Stimulated activated naive CD8-positive, alpha-beta T cell treated with anti-CD3 and anti-CD28 coated beads, Interleukin-15, Interleukin-2, amounts not matched to agents 100 ng/mL and 50 ng/mL, for 24 hours (primary cell): ENCODE measurements around the gene UGGT2.
"Not testable (repeated sequence)": the region's sequence is repeated elsewhere in the genome, so short reads cannot be mapped to it uniquely, and the experiment has no call there.

Experiments
- H3K27ac Mint-ChIP-seq: one replicate; pipeline ENCODE4 v1.8.0; 2021; ENCODE audit warnings: mild to moderate bottlenecking, mixed read lengths
- H3K27me3 Mint-ChIP-seq: one replicate; pipeline ENCODE4 v1.8.0; 2021; ENCODE audit warnings: mixed read lengths
- H3K36me3 Mint-ChIP-seq: one replicate; pipeline ENCODE4 v1.8.0; 2021; ENCODE audit warnings: low read depth, mixed read lengths
- H3K4me1 Mint-ChIP-seq: one replicate; pipeline ENCODE4 v1.8.0; 2021; ENCODE audit warnings: low read depth, mixed read lengths
- H3K4me3 Mint-ChIP-seq: one replicate; pipeline ENCODE4 v1.8.0; 2021; ENCODE audit warnings: mild to moderate bottlenecking, mixed read lengths
- H3K9me3 Mint-ChIP-seq: one replicate; pipeline ENCODE4 v1.8.0; 2021; ENCODE audit warnings: mixed read lengths

Gene UGGT2

GRCh38 chr13:95956589-95957148 lies 96.5 kb downstream of the UGGT2 start:
- H3K36me3 Mint-ChIP-seq: no peaks in the 10 kb centered on the region
- no peaks in the 10 kb centered on the region for H3K4me1 Mint-ChIP-seq
- H3K27me3 Mint-ChIP-seq: no peaks in the 10 kb centered on the region
- no peak overlapping the region for H3K4me3 Mint-ChIP-seq
- H3K9me3 Mint-ChIP-seq: peaks cover 26% of the 10 kb centered on the region
- H3K27ac Mint-ChIP-seq: no peak overlapping the region

- no peaks in the 10 kb centered on the region for H3K4me1 Mint-ChIP-seq
- H3K36me3 Mint-ChIP-seq: no peaks in the 10 kb centered on the region
- H3K27me3 Mint-ChIP-seq: no peaks in the 10 kb centered on the region
- peaks cover 30% of the 10 kb centered on the region for H3K9me3 Mint-ChIP-seq
- no peak overlapping the region for H3K27ac Mint-ChIP-seq
- H3K4me3 Mint-ChIP-seq: no peak overlapping the region
These were observed 97.5 kb downstream of the UGGT2 start for GRCh38 chr13:95955719-95956118.

- Mint-ChIP-seq H3K36me3 (no peaks in the 10 kb centered on the region), H3K27ac (no peak overlapping the region), H3K27me3 (no peaks in the 10 kb centered on the region), H3K4me3 (no peak overlapping the region), H3K4me1 (no peaks in the 10 kb centered on the region), H3K9me3 (peaks cover 28% of the 10 kb centered on the region)
These were observed 97.9 kb downstream of the UGGT2 start for GRCh38 chr13:95955255-95955654.

GRCh38 chr13:95954266-95954665 lies 98.9 kb downstream of the UGGT2 start:
- H3K4me3 Mint-ChIP-seq: no peak overlapping the region

GRCh38 chr13:95950103-95950502 lies 103.1 kb downstream of the UGGT2 start:
- Mint-ChIP-seq H3K4me3 (no peak overlapping the region), H3K27ac (no peak overlapping the region), H3K36me3 (no peaks in the 10 kb centered on the region), H3K9me3 (peaks cover 6% of the 10 kb centered on the region), H3K4me1 (no peaks in the 10 kb centered on the region), H3K27me3 (no peaks in the 10 kb centered on the region)

More at GRCh38 chr13:95954266-95954665, 98.9 kb downstream of the UGGT2 start:
- Mint-ChIP-seq H3K27ac (no peak overlapping the region), H3K27me3 (no peaks in the 10 kb centered on the region), H3K9me3 (peaks cover 18% of the 10 kb centered on the region), H3K4me1 (no peaks in the 10 kb centered on the region), H3K36me3 (no peaks in the 10 kb centered on the region)

- H3K27me3 Mint-ChIP-seq: no peaks in the 10 kb centered on the region
These were observed 104.5 kb downstream of the UGGT2 start for GRCh38 chr13:95948656-95949055.

GRCh38 chr13:95937714-95938320 lies 115.4 kb downstream of the UGGT2 start:
- H3K4me1 Mint-ChIP-seq: no peaks in the 10 kb centered on the region
- no peaks in the 10 kb centered on the region for H3K27me3 Mint-ChIP-seq
- H3K9me3 Mint-ChIP-seq: peaks cover 17% of the 10 kb centered on the region
- no peak overlapping the region for H3K27ac Mint-ChIP-seq
- no peaks in the 10 kb centered on the region for H3K36me3 Mint-ChIP-seq
- no peak overlapping the region for H3K4me3 Mint-ChIP-seq

More at GRCh38 chr13:95948656-95949055, 104.5 kb downstream of the UGGT2 start:
- H3K36me3 Mint-ChIP-seq: no peaks in the 10 kb centered on the region
- no peaks in the 10 kb centered on the region for H3K4me1 Mint-ChIP-seq
- H3K4me3 Mint-ChIP-seq: no peak overlapping the region
- H3K9me3 Mint-ChIP-seq: peaks cover 6% of the 10 kb centered on the region
- no peak overlapping the region for H3K27ac Mint-ChIP-seq

- Mint-ChIP-seq H3K4me1 (no peaks in the 10 kb centered on the region), H3K4me3 (no peak overlapping the region), H3K9me3 (peaks cover 35% of the 10 kb centered on the region)
These were observed 121.7 kb downstream of the UGGT2 start for GRCh38 chr13:95931300-95932025.

GRCh38 chr13:95929430-95929829 lies 123.8 kb downstream of the UGGT2 start:
- Mint-ChIP-seq H3K4me1 (no peaks in the 10 kb centered on the region), H3K9me3 (peaks cover 25% of the 10 kb centered on the region), H3K4me3 (no peak overlapping the region), H3K27ac (no peak overlapping the region), H3K27me3 (no peaks in the 10 kb centered on the region), H3K36me3 (peaks cover 5% of the 10 kb centered on the region)

More at GRCh38 chr13:95931300-95932025, 121.7 kb downstream of the UGGT2 start:
- Mint-ChIP-seq H3K36me3 (peaks cover 5% of the 10 kb centered on the region), H3K27ac (no peak overlapping the region), H3K27me3 (no peaks in the 10 kb centered on the region)

GRCh38 chr13:95928367-95928906 lies 124.8 kb downstream of the UGGT2 start:
- not testable (repeated sequence) for H3K27me3 Mint-ChIP-seq, H3K36me3 Mint-ChIP-seq, H3K27ac Mint-ChIP-seq, H3K4me3 Mint-ChIP-seq, H3K4me1 Mint-ChIP-seq
- H3K9me3 Mint-ChIP-seq: peaks cover 21% of the 10 kb centered on the region

- Mint-ChIP-seq H3K9me3 (peaks cover 14% of the 10 kb centered on the region), H3K4me3 (no peak overlapping the region), H3K27me3 (no peaks in the 10 kb centered on the region), H3K4me1 (no peaks in the 10 kb centered on the region), H3K36me3 (peaks cover 5% of the 10 kb centered on the region), H3K27ac (no peak overlapping the region)
These were observed 127.0 kb downstream of the UGGT2 start for GRCh38 chr13:95926231-95926630.

- Mint-ChIP-seq H3K27ac (no peak overlapping the region), H3K4me1 (no peaks in the 10 kb centered on the region), H3K27me3 (no peaks in the 10 kb centered on the region), H3K9me3 (peaks cover 3% of the 10 kb centered on the region), H3K4me3 (no peak overlapping the region), H3K36me3 (no peaks in the 10 kb centered on the region)
These were observed 128.7 kb downstream of the UGGT2 start for GRCh38 chr13:95924389-95924994.

GRCh38 chr13:95921485-95921884 lies 131.7 kb downstream of the UGGT2 start:
- Mint-ChIP-seq H3K9me3 (no peaks in the 10 kb centered on the region), H3K4me1 (no peaks in the 10 kb centered on the region), H3K27ac (no peak overlapping the region), H3K4me3 (no peak overlapping the region), H3K27me3 (no peaks in the 10 kb centered on the region), H3K36me3 (no peaks in the 10 kb centered on the region)

GRCh38 chr13:95920485-95920884 lies 132.7 kb downstream of the UGGT2 start:
- Mint-ChIP-seq H3K4me1 (no peaks in the 10 kb centered on the region), H3K9me3 (no peaks in the 10 kb centered on the region), H3K27ac (no peak overlapping the region), H3K4me3 (no peak overlapping the region), H3K36me3 (no peaks in the 10 kb centered on the region), H3K27me3 (no peaks in the 10 kb centered on the region)

- Mint-ChIP-seq H3K27ac (no peak overlapping the region), H3K9me3 (no peaks in the 10 kb centered on the region), H3K4me3 (no peak overlapping the region), H3K27me3 (no peaks in the 10 kb centered on the region), H3K36me3 (no peaks in the 10 kb centered on the region), H3K4me1 (no peaks in the 10 kb centered on the region)
These were observed 134.3 kb downstream of the UGGT2 start for GRCh38 chr13:95918860-95919259.
